MM.1S (cell line): ENCODE results near the gene UBXN11.

ENCODE experiments used
- DNase-seq: peaks from one replicate; pipeline ENCODE4 v3.0.0-alpha.2; 2015
- H2AFZ ChIP-seq: fragments of 300-600 bp; sonication (generic); 2 replicates; pipeline ENCODE4 v1.6.0; 2016; ENCODE audit warnings: antibody characterized with exemption, low read length
- H3F3A ChIP-seq: fragments of 300-600 bp; sonication (generic); 2 replicates; pipeline ENCODE4 v1.6.1; 2016; ENCODE audit warnings: mild to moderate bottlenecking, antibody characterized with exemption, low read length, moderate library complexity, mixed read lengths; ENCODE audit not compliant: insufficient read depth
- H3K27ac ChIP-seq: fragments of 300-600 bp; sonication (generic); 2 replicates; pipeline ENCODE4 v1.5.1; 2016; ENCODE audit warnings: mild to moderate bottlenecking, low read length
- H3K27me3 ChIP-seq: fragments of 300-600 bp; sonication (generic); replicated peaks from 2 replicates; pipeline ENCODE4 v1.6.0; 2016; ENCODE audit warnings: low read length; ENCODE audit not compliant: insufficient read depth
- H3K36me3 ChIP-seq: fragments of 300-600 bp; sonication (generic); replicated peaks from 2 replicates; pipeline ENCODE4 v1.6.1; 2016; ENCODE audit warnings: mild to moderate bottlenecking, low read length, mixed read lengths; ENCODE audit not compliant: insufficient read depth
- H3K4me1 ChIP-seq: fragments of 300-600 bp; sonication (generic); 2 replicates; pipeline ENCODE4 v1.6.1; 2016; ENCODE audit warnings: low read length, mixed read lengths
- H3K4me2 ChIP-seq: fragments of 300-600 bp; sonication (generic); 2 replicates; pipeline ENCODE4 v1.6.0; 2016; ENCODE audit warnings: low read depth, low read length
- H3K4me3 ChIP-seq: fragments of 300-600 bp; sonication (generic); 2 replicates; pipeline ENCODE4 v1.5.1; 2016; ENCODE audit warnings: low read length, mixed read lengths
- H3K79me2 ChIP-seq: fragments of 300-600 bp; sonication (generic); 2 replicates; pipeline ENCODE4 v1.6.1; 2016; ENCODE audit warnings: mixed run types, low read length, mixed read lengths
- H3K9ac ChIP-seq: fragments of 300-600 bp; sonication (generic); 2 replicates; pipeline ENCODE4 v1.6.1; 2016; ENCODE audit warnings: low read length, mixed read lengths
- H3K9me2 ChIP-seq: fragments of 300-600 bp; sonication (generic); replicated peaks from 2 replicates; pipeline ENCODE4 v1.6.1; 2016; ENCODE audit warnings: mild to moderate bottlenecking, low read length, mixed read lengths; ENCODE audit not compliant: insufficient read depth
- H3K9me3 ChIP-seq: fragments of 300-600 bp; sonication (generic); replicated peaks from 2 replicates; pipeline ENCODE4 v1.6.1; 2016; ENCODE audit warnings: mild to moderate bottlenecking, low read length, mixed read lengths; ENCODE audit not compliant: insufficient read depth
- H4K20me1 ChIP-seq: fragments of 300-600 bp; sonication (generic); 2 replicates; pipeline ENCODE4 v1.6.1; 2016; ENCODE audit warnings: mild to moderate bottlenecking, low read length, moderate library complexity, mixed read lengths; ENCODE audit not compliant: insufficient read depth
- CTCF ChIP-seq: fragments of 300-600 bp; sonication (generic); IDR thresholded peaks from 2 replicates; pipeline ENCODE4 v1.5.1; 2016; ENCODE audit warnings: antibody characterized with exemption, low read length, mixed read lengths
- EZH2 ChIP-seq: fragments of 300-600 bp; sonication (generic); optimal IDR thresholded peaks from 2 replicates; pipeline ENCODE3; 2017; ENCODE audit warnings: low read depth, mild to moderate bottlenecking, antibody characterized with exemption, low read length, mixed read lengths
- EZH2phosphoT487 ChIP-seq: fragments of 300-600 bp; sonication (generic); IDR thresholded peaks from 2 replicates; pipeline ENCODE4 v1.6.1; 2018; ENCODE audit warnings: antibody characterized with exemption, low read length

Gene UBXN11

GRCh38 chr1:26353976-26354820 is 47.8 kb upstream of the UBXN11 start, which contains the start of gene CRYBG2:
Gene CRYBG2 (minus strand): TSS chr1:26354130. CDS start chr1:26346657, 7,473 bp downstream.
- H3K36me3 ChIP-seq, result no peaks in the 10 kb centered on the region
- no peak for DNase-seq
- H3K79me2 ChIP-seq, result no peaks in the 10 kb centered on the region
- H3K27ac ChIP-seq, result no peak within 1 kb of the TSS
- no peaks in the 10 kb centered on the region for H3K27me3 ChIP-seq
- H3K9me2 ChIP-seq, result no peaks in the 10 kb centered on the region
- H3K4me1 ChIP-seq, result no peaks in the 10 kb centered on the region
- H3K9me3 ChIP-seq, result no peaks in the 10 kb centered on the region
- H3F3A ChIP-seq, result no peaks in the 10 kb centered on the region
- no peak within 1 kb of the TSS for H3K4me2 ChIP-seq
- no peak within 1 kb of the TSS for H3K4me3 ChIP-seq
- TF ChIP-seq EZH2, result no peak
- TF ChIP-seq CTCF, result no peak
- TF ChIP-seq EZH2phosphoT487, result no peak
- no peaks in the 10 kb centered on the region for H4K20me1 ChIP-seq
- no peak within 1 kb of the TSS for H2AFZ ChIP-seq
- H3K9ac ChIP-seq, result no peak within 1 kb of the TSS

GRCh38 chr1:26353210-26353859 is 46.9 kb upstream of the UBXN11 start:
- Histone ChIP-seq H4K20me1 (no peaks in the 10 kb centered on the region), H3F3A (no peaks in the 10 kb centered on the region), H3K27ac (no peak overlapping the region), H3K9ac (no peak overlapping the region), H3K9me2 (no peaks in the 10 kb centered on the region), H3K4me3 (no peak overlapping the region), H3K79me2 (no peaks in the 10 kb centered on the region), H3K36me3 (no peaks in the 10 kb centered on the region), H2AFZ (no peak overlapping the region), H3K4me2 (no peak overlapping the region), H3K9me3 (no peaks in the 10 kb centered on the region), H3K4me1 (no peaks in the 10 kb centered on the region), H3K27me3 (no peaks in the 10 kb centered on the region)
- TF ChIP-seq CTCF, result no peak
- TF ChIP-seq EZH2, result no peak
- TF ChIP-seq EZH2phosphoT487, result no peak
- DNase-seq, result no peak

GRCh38 chr1:26352338-26352679 is 45.9 kb upstream of the UBXN11 start:
- no peak overlapping the region for H3K9ac ChIP-seq
- no peaks in the 10 kb centered on the region for H3K36me3 ChIP-seq
- no peaks in the 10 kb centered on the region for H3K9me2 ChIP-seq
- H3K79me2 ChIP-seq, result no peaks in the 10 kb centered on the region
- H3K27ac ChIP-seq, result no peak overlapping the region
- no peak overlapping the region for H3K4me3 ChIP-seq
- H3F3A ChIP-seq, result no peaks in the 10 kb centered on the region
- no peaks in the 10 kb centered on the region for H3K9me3 ChIP-seq
- no peak for DNase-seq
- no peaks in the 10 kb centered on the region for H4K20me1 ChIP-seq
- TF ChIP-seq EZH2phosphoT487 (no peak), CTCF (no peak), EZH2 (no peak)
- no peaks in the 10 kb centered on the region for H3K4me1 ChIP-seq
- no peaks in the 10 kb centered on the region for H3K27me3 ChIP-seq
- H3K4me2 ChIP-seq, result no peak overlapping the region
- no peak overlapping the region for H2AFZ ChIP-seq
